HL-60/S4 treated with phorbol 12-myristate 13-acetate at 8.2 ng/mL for 4 days and 3 days (cell line): Measurements from ENCODE around the gene CMIP.
"Not testable (repeated sequence)": the region's sequence is repeated elsewhere in the genome, so short reads cannot be mapped to it uniquely, and the experiment has no call there.

Experiments used
- in situ Hi-C: fragments of 300-500 bp; cut with MboI; formaldehyde crosslinking; loops from 2 replicates; pipeline ENCODE4 v1.15.0; 2022; ENCODE audit warnings: low sequenced_read_pairs

CMIP gene

GRCh38 chr16:81688839-81689238 is 244.2 kb downstream of the CMIP start:
- in situ Hi-C loops = not testable (repeated sequence)

- in situ Hi-C loops = no loop called here
Measured at GRCh38 chr16:81692021-81692420, 247.4 kb downstream of the CMIP start.

- in situ Hi-C loops = no loop called here
Measured at GRCh38 chr16:81692571-81692970, 248.0 kb downstream of the CMIP start.

GRCh38 chr16:81693041-81693743 is 248.6 kb downstream of the CMIP start:
- in situ Hi-C loops = no loop called here

GRCh38 chr16:81693744-81694303 is 249.2 kb downstream of the CMIP start:
- in situ Hi-C loops = no loop called here

- in situ Hi-C loops = no loop called here
Measured at GRCh38 chr16:81694494-81695280, 250.1 kb downstream of the CMIP start.

- in situ Hi-C loops = no loop called here
Measured at GRCh38 chr16:81695321-81696165, 250.9 kb downstream of the CMIP start.

- in situ Hi-C loops = no loop called here
Measured at GRCh38 chr16:81696166-81696960, 251.8 kb downstream of the CMIP start.

- in situ Hi-C loops = no loop called here
Measured at GRCh38 chr16:81696961-81697615, 252.5 kb downstream of the CMIP start.

- in situ Hi-C loops = no loop called here
Measured at GRCh38 chr16:81697616-81698309, 253.2 kb downstream of the CMIP start.

- in situ Hi-C loops = no loop called here
Measured at GRCh38 chr16:81698310-81698641, 253.7 kb downstream of the CMIP start.

GRCh38 chr16:81699596-81699995 is 255.0 kb downstream of the CMIP start:
- in situ Hi-C loops = no loop called here

GRCh38 chr16:81700071-81700779 is 255.6 kb downstream of the CMIP start:
- in situ Hi-C loops = loop anchor here (25.0 kb wide), 1 partner anchor 313 kb away; no protein-coding TSS in a partner anchor

GRCh38 chr16:81700780-81701165 is 256.2 kb downstream of the CMIP start:
- in situ Hi-C loops = loop anchor here (25.0 kb wide), 1 partner anchor 313 kb away; no protein-coding TSS in a partner anchor

GRCh38 chr16:81701296-81701970 is 256.8 kb downstream of the CMIP start:
- in situ Hi-C loops = loop anchor here (25.0 kb wide), 1 partner anchor 314 kb away; no protein-coding TSS in a partner anchor

GRCh38 chr16:81702506-81702905 is 257.9 kb downstream of the CMIP start:
- in situ Hi-C loops = loop anchor here (25.0 kb wide), 1 partner anchor 315 kb away; no protein-coding TSS in a partner anchor
